NCI-H146 (cell line): ENCODE measurements around the gene C1QB.
"Not testable (repeated sequence)": the region's sequence is repeated elsewhere in the genome, so short reads cannot be mapped to it uniquely, and the experiment has no call there.

Experiments
- DNase-seq: peaks from one replicate; lab custom pipeline; 2025; lab: John Stamatoyannopoulos, UW

Gene C1QB

DNA sequence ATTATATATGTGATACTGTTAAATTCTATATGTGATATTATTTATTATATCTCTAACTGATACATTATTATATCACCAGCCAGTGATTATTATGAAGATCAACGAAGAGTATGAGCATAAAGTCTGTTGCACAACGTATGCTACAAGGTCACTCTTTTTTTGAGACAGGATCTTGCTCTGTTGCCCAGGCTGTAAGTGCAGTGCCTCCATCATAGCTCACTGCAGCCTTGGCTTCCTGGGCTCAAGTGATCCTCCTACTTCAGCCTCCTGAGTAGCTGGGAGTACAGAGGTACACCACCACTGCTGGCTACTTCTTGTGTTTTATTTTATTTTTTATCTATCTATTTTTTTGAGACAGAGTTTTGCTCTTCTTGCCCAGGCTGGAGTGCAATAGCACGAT, 43.6 kb downstream of the C1QB start:
- DNase-seq: no peak

DNA sequence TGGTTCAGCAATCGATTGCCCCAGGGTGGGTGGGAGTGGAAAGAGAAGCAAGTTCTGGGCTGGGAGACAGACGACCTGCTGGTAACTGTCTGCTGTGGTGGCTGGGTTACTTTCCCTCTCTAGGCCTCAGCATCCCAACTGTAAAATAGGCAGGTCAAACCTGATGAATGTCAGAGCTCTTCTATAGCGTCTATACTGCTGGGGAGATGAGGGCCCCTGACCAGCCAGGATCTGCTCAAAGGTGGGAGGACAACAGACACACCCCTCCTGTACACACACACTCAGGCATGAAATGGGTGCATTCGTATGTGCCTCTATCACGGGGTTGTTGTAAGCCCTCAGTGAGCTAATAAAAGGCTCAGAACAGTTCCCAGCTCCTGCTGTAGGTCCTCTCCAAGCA, 44.9 kb downstream of the C1QB start:
- peak; percentile 25 for DNase-seq

DNA sequence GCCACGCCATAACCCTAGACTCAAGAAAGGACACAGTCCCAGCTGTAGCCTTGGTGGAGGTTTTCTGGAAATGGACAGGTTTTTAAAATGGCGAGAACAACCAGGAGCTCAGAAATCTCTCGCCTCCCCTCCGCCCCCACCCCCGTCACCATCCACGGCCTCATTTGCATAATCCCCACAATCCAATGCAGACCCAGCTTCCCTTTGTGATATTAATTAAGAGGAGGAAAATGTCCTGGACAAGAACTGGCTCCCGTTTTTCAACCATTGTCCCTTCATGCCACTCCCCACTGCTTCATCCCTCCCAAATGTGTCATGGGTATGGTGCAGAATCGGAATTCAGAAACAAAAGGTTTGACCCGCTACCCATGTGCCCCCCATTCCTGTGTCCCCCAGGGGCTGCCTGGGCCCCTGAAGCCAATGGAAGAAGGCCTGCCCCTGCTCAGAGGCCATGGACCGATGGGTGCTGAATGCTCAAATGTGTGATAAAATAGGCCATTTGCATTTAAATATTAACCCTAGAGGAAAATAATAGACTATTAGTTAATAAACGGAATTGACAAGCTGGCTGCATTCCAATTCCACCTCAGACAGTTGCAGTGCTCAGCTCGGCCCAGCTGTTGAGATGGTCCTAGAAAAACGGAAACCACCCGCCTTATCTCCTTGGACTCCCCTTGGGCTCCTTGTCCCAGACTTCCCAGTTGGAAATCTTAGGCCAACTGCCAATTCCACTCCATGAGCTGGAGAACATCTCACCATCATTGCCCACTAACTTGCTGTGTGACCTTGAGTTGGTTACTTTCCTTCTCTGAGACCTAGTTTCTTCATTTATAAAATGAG, 46.9 kb downstream of the C1QB start:
- DNase-seq: no peak

DNA sequence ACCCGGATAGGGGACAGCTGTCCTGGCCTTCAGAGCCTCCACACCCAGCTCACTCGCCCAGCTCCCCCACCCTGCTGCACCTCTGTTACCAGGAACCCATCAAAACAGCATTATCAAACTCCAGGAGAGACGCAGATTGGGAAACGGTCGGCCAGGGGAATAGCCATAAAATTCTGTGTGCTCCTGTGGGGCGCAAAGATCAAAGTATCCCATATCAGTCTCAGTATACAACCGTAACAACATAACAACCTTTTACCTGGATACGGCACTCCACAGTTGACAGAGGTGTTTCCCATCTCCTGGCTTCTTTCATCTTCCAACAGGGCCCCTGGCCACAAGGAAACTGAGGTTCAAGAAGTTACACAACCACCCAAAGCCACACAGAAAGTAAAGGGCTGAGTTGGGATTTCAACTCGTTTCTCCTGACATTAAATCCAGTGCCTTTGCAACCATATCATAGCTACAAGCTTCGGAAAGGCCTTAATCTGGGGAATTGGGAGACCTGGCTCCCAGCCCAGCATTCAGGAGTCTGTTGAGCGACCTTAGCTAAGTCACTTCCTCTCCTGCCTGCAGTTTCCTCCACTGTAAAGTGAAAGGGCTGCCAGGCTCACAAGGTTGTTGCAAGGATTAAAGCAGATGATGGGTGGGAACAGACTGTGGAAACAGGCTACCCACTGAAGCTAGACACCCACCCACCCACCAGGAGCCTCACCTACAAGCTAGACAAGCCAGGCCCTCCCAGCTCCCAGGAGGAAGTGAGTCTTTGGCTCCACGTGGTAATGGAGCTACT, 49.5 kb downstream of the C1QB start:
- no peak for DNase-seq

DNA sequence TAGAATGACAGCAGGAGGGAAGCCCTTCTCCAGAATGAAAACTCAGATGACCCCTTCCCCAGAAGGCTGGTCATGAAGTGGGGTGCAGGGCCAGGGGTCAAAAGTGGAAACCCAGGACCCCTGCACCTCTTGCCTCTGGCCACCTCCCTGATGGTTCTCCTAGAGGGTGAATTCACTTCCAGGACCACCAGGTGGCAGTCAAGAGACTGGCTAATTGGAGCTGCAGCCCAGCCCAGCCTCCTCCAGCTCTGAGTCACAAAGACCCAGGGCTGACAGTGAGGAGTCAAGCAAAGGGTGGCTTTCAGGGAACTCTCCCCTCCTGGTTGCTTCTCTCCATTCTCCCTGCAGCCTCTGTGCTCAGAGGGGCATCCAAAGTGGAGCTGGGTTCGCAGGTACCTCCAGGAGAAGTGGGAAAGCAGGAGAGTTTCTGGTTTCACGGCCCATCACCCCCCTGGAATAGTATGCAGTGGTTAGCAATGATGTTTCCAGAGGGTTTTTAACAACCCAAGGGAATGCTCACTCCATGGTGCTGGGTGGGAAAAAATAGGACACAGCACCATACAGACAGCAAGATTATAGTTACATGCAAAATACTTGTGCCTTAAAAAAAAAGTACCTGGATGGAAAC, 51.5 kb downstream of the C1QB start:
- peak; percentile 80 for DNase-seq

DNA sequence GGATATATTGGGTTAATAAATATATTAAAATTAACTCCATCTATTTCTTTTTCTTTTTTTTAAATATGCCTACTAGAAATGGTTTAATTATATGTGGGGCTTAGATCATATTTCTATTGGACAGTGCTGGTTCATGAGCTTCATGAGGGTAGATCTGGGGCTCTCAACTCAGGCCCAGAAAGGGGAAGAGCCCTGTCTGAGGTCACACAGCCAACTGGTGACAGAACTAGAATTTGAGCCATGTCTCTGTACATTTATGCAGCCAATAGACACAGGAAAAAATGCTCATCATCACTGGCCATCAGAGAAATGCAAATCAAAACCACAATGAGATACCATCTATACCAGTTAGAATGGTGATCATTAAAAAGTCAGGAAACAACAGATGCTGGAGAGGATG, 52.5 kb downstream of the C1QB start:
- no peak for DNase-seq

DNA sequence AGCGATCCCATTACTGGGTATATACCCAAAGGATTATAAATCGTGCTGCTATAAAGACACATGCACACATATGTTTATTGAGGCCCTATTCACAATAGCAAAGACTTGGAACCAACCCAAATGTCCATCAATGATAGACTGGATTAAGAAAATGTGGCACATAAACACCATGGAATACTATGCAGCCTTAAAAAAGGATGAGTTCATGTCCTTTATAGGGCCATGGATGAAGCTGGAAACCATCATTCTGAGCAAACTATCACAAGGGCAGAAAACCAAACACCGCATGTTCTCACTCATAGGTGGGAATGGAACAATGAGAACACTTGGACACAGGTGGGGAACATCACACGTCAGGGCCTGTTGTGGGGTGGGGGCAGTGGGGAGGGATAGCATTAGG, 53.1 kb downstream of the C1QB start:
- not testable (repeated sequence) for DNase-seq

DNA sequence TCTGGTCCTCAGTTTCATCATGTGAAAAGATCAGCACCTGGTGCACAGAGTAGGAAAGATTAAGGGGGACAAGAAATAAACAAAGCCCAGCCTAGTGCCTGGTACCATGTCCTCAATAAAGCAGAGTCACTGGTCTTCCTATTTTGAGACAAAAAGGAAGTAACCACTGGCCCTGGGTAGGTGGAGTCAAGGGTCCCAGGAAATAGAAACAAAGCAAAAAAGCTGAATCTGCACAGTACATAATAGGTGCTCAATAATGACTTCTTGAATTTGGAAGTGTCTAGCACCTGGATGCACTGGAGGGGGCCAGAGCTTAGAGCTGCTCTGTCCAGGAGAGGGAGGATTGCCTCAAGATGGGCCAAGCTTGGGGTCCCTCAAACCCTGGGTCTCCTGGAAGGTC, 55.7 kb downstream of the C1QB start:
- DNase-seq: no peak

DNA sequence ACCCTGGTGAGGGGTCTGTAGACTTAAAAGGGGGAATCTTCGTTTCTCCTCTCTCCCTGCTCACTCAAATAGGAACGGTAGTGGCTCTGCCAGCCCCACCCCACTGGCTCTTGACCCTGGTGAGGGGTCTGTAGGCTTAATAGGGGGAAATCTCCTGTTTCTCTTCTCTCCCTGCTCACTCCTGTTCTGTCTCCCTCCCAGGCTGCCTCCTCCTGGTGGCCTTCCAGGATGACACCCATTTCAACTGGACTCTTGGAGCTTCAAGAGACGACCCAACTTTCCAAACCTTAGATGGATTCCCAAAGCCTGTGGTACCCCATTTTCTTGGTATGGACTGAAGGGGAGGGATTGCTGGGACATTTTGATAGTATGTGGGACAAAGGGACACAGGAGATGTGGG, 56.2 kb downstream of the C1QB start:
- DNase-seq: no peak

DNA sequence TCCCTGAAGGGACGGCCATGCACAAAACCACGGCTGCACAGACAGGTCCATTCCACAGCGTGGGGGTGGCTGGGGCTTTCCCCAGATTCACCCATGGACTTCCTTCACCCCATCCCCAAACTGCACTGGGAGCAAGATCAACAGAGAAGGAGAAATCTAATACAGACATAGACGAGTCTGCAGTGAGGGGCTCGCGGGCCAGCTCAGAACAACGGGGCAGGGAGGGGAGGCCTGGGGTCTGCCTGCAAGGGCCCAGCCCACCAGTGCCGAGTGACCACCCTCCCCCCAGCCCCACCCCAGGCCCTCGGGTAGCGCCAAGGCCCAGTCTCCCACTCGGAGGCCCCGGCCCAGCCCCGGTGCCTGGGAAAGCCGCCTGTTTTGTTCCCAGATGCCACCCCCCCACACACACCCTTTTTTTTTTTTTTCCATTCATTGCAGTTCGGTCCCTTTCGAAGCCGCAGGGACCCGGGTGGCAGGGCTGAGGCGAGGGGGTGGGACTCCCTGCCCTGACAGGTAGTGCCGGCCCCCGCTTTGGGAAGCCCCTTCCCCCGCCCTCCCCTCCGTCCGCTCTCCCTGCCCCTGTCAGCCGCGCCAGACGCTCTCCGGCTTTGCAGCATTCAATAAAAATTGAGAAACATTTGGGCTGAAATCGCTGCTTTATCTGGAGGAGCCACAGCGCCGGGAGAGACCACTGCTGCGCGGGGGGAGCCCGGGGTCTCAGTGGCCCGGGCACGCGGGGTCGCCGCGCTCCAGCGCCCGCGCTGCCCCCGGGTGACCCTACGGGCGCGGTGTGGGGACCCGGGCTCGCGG, 57.1 kb downstream of the C1QB start:
- DNase-seq: peak; percentile 52

DNA sequence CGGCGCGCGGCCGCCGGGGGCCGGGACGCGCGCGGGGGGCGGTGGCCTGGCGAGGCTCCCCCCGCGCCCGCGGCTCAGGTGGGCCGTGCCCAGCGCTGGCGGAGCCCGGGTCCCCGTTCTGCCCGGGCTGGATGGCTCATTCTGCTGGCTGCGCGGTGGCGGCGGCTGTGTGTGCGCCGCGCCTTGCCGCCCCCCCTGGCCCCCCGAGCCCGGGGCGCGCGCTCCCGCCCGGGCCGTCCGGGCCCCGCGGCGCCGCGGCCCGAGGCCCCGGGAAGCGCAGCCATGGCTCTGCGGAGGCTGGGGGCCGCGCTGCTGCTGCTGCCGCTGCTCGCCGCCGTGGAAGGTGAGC, 57.6 kb downstream of the C1QB start, which contains the start of gene EPHB2:
EPHB2 (plus strand) TSS at position 139 of the 349 bp plus-strand sequence; CDS start at position 283, 144 bp downstream.
- peak; percentile 47 for DNase-seq

DNA sequence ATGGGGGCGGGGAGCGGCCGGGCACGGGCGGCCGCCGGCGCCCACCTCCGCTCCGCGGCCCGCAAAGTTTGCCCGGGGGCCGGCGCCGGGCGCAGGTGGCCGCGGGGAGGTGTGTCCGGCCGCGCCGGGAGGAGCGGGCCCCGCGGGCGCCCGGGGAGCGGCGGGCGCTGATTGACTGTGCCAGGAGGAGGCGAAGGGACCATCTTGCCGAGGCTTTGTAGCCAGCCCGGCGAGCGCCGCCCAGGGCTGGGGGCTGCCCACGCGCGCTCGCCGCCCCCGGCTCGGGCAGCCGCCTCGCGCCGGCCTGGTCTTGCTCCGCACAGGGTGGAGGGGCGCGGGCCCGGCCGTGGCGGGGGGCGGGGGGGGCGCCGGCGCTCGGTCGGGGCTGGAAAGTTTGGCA, 58.0 kb downstream of the C1QB start:
- peak; percentile 20 for DNase-seq
